ENCODE measurements around the gene MCF2L2.

Gene MCF2L2

GRCh38 chr3:183448369-183449128 is 20.1 kb upstream of the MCF2L2 start:
- CTCF ChIA-PET, result interaction anchor here (0.5 to 1.0 kb wide), 3 partner anchors 16 to 497 kb away, joined by 3 to 4 read pairs (median 3); no protein-coding TSS in a partner anchor
- Histone ChIP-seq H3K4me3 (ENCODE audit: low read depth, low read length) (peak overlapping the region; percentile 98), H3K36me3 (ENCODE audit: control insufficient read depth in 2 of 2, insufficient read depth in 1 of 2, low read length in 2 of 2) (peaks cover 4 to 16% of the 10 kb centered on the region in 2 experiments; a peak in 2 of 3 replicates), H3K9me3 (ENCODE audit: control insufficient read depth, insufficient read depth, low read depth, low read length) (no peaks in the 10 kb centered on the region), H3K27ac (ENCODE audit: extremely low read depth, low read depth, low read length) (no peak overlapping the region), H3K4me1 (ENCODE audit: control insufficient read depth, insufficient read depth, low read length) (no peaks in the 10 kb centered on the region)
- TF ChIP-seq, protein P1, sequence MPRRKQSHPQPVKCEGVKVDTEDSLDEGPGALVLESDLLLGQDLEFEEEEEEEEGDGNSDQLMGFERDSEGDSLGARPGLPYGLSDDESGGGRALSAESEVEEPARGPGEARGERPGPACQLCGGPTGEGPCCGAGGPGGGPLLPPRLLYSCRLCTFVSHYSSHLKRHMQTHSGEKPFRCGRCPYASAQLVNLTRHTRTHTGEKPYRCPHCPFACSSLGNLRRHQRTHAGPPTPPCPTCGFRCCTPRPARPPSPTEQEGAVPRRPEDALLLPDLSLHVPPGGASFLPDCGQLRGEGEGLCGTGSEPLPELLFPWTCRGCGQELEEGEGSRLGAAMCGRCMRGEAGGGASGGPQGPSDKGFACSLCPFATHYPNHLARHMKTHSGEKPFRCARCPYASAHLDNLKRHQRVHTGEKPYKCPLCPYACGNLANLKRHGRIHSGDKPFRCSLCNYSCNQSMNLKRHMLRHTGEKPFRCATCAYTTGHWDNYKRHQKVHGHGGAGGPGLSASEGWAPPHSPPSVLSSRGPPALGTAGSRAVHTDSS (tag by site-specific recombination; IDR thresholded peaks at IDR 0.05), result no peak
- TF ChIP-seq, protein P2, sequence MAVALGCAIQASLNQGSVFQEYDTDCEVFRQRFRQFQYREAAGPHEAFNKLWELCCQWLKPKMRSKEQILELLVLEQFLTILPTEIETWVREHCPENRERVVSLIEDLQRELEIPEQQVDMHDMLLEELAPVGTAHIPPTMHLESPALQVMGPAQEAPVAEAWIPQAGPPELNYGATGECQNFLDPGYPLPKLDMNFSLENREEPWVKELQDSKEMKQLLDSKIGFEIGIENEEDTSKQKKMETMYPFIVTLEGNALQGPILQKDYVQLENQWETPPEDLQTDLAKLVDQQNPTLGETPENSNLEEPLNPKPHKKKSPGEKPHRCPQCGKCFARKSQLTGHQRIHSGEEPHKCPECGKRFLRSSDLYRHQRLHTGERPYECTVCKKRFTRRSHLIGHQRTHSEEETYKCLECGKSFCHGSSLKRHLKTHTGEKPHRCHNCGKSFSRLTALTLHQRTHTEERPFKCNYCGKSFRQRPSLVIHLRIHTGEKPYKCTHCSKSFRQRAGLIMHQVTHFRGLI (tag by site-specific recombination; IDR thresholded peaks at IDR 0.05), result peak; percentile 98
- 0 out of 2 replicates have a peak, but pooled peaks have one; percentile 17 for TF ChIP-seq PRDM6 (tag by site-specific recombination; IDR thresholded peaks at IDR 0.05)
- POLR2A ChIA-PET, result interaction anchor here (0.7 to 1.5 kb wide), 3 partner anchors 21 to 190 kb away, joined by 4 to 9 read pairs (median 4); partner anchors contain the start of gene MCF2L2

- Histone ChIP-seq H3K36me3 (ENCODE audit: control insufficient read depth in 2 of 2, insufficient read depth in 1 of 2, low read length in 2 of 2) (peaks cover 0 to 6% of the 10 kb centered on the region in 2 experiments; a peak in 1 of 3 replicates), H3K4me1 (ENCODE audit: control insufficient read depth, insufficient read depth, low read length) (no peaks in the 10 kb centered on the region), H3K27ac (ENCODE audit: extremely low read depth, low read depth, low read length) (peak overlapping the region; percentile 42; the same call in 1 of the 2 replicates), H3K4me3 (ENCODE audit: low read depth, low read length) (peak overlapping the region; percentile 98), H3K9me3 (ENCODE audit: control insufficient read depth, insufficient read depth, low read depth, low read length) (no peaks in the 10 kb centered on the region)
- POLR2A ChIA-PET, result interaction anchor here (0.6 to 1.5 kb wide), 4 partner anchors 20 to 189 kb away, joined by 3 to 9 read pairs (median 4); partner anchors contain the start of gene MCF2L2
- CTCF ChIA-PET, result interaction anchor here (0.6 to 1.0 kb wide), 2 partner anchors 64 to 322 kb away, joined by 3 to 4 read pairs; no protein-coding TSS in a partner anchor
- TF ChIP-seq ZNF580 (tag by site-specific recombination; IDR thresholded peaks at IDR 0.05) (0 out of 2 replicates have a peak, but pooled peaks have one; percentile 17), YY2 (tag by site-specific recombination; IDR thresholded peaks at IDR 0.05) (peak; percentile 96), KLF8 (tag by site-specific recombination; IDR thresholded peaks at IDR 0.05) (peak; percentile 24; the same call in 1 of the 2 replicates), ZNF501 (tag by site-specific recombination; IDR thresholded peaks at IDR 0.05) (peak; percentile 95), ZNF112 (tag by site-specific recombination; IDR thresholded peaks at IDR 0.05) (no peak), ZNF132 (tag by site-specific recombination; IDR thresholded peaks at IDR 0.05; ENCODE audit: borderline replicate concordance) (no peak), HOXC10 (CRISPR knock-in tag; IDR thresholded peaks at IDR 0.05) (no peak), KLF16 (tag by site-specific recombination; IDR thresholded peaks at IDR 0.05) (0 out of 2 replicates have a peak, but pooled peaks have one; percentile 44), CTCF (tag by site-specific recombination; IDR thresholded peaks at IDR 0.05) (peak; percentile 87), MYNN (tag by site-specific recombination; IDR thresholded peaks at IDR 0.05; ENCODE audit: borderline replicate concordance) (peak; percentile 92), ZNF23 (tag by site-specific recombination; IDR thresholded peaks at IDR 0.05; ENCODE audit: borderline replicate concordance) (no peak), ZNF561 (tag by site-specific recombination; IDR thresholded peaks at IDR 0.05; ENCODE audit: borderline replicate concordance) (0 out of 2 replicates have a peak, but pooled peaks have one; percentile 14), KLF1 (tag by site-specific recombination; IDR thresholded peaks at IDR 0.05) (peak; percentile 51)
- TF ChIP-seq, protein P3, sequence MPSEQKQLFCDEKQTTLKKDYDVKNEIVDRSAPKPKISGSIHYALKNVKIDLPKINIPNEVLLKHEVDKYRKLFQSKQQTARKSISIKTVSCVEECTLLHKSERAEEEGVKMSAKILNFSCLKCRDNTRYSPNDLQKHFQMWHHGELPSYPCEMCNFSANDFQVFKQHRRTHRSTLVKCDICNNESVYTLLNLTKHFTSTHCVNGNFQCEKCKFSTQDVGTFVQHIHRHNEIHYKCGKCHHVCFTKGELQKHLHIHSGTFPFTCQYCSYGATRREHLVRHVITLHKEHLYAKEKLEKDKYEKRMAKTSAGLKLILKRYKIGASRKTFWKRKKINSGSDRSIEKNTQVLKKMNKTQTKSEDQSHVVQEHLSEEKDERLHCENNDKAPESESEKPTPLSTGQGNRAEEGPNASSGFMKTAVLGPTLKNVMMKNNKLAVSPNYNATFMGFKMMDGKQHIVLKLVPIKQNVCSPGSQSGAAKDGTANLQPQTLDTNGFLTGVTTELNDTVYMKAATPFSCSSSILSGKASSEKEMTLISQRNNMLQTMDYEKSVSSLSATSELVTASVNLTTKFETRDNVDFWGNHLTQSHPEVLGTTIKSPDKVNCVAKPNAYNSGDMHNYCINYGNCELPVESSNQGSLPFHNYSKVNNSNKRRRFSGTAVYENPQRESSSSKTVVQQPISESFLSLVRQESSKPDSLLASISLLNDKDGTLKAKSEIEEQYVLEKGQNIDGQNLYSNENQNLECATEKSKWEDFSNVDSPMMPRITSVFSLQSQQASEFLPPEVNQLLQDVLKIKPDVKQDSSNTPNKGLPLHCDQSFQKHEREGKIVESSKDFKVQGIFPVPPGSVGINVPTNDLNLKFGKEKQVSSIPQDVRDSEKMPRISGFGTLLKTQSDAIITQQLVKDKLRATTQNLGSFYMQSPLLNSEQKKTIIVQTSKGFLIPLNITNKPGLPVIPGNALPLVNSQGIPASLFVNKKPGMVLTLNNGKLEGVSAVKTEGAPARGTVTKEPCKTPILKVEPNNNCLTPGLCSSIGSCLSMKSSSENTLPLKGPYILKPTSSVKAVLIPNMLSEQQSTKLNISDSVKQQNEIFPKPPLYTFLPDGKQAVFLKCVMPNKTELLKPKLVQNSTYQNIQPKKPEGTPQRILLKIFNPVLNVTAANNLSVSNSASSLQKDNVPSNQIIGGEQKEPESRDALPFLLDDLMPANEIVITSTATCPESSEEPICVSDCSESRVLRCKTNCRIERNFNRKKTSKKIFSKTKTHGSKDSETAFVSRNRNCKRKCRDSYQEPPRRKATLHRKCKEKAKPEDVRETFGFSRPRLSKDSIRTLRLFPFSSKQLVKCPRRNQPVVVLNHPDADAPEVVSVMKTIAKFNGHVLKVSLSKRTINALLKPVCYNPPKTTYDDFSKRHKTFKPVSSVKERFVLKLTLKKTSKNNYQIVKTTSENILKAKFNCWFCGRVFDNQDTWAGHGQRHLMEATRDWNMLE (tag by site-specific recombination; conservative IDR thresholded peaks at IDR 0.05; ENCODE audit: low read depth), result no peak
Observed at GRCh38 chr3:183447206-183448001, 19.0 kb upstream of the MCF2L2 start.
